Bone marrow (tissue), 2 donors: ENCODE results near the gene CDK11B.
"Not testable (repeated sequence)": the region's sequence is repeated elsewhere in the genome, so short reads cannot be mapped to it uniquely, and the experiment has no call there.

Source experiments
- DNase-seq, 2 donors: peaks; one replicate each; lab custom pipeline; 2025; lab: John Stamatoyannopoulos, UW

The CDK11B gene

DNA sequence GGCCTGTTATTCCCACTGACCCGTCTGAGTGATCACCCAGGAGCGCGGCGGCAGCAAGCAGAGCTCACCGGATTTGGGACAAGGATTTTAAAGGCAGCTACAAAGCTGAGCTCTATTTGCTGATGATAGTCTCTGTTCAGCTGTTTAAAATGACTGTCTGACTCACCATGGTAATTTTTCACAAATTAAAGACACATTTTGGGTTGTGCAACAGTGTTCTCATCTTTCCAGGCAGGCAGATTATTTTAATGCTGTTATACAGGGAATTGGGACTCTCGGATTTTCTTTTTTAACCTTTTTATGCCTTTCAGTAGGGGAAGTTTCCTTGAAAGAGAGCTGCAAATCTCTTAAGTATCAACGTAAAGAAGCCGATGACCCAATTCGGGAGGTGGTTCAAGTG is 3.6 kb upstream of the CDK11B start:
- DNase-seq, result not testable (repeated sequence)

DNA sequence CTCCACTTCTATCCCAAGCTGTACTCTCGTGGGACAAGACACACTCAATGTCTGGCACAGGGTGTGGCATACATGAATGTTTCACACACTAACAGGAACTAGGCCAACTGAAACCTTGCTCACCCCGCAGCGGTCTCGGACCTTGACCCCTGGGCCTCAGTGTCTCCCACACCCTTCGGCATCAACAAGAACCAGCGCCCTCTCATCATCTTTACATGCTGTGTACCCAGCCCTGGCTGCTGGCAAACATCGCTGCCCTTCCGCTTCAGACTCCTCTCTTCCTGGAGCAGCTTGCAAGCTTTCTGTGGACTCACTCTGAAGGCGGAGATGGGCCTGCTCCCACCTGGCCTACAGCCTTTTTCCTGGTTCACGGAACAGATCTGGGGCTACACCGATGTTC is 10.5 kb downstream of the CDK11B start:
- DNase-seq, result not testable (repeated sequence)

DNA sequence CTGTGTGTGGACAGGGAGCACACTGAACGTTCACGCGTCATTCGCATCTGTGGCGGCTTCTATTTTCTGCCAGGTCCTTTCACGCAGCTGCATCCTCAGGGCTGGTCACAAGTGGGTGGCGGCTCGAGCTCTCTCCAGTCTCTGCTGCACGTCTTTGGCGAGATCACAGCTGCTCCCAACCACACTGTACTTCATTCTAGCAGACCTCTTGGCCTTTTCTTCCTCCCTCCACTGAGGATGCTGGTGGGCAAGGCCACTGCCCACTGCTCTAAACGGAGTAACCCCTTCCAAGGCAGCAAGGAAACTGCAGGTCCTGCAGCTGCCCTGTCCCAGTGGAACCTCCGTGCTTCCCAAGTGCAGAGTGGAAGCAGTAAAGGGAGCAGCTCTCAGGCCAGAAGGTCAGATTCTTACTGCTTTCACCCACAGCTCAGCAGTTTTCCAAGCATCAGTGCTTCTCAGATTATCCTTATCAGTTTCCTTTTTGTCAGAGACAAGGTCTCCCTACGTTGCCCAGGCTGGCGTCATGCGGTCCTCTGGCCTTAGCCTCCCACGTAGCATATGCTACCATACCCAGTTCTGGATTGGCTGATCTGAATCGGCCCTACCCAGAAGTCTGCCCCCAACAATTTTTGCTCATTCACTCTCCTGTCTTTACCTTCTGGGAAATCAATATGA is 11.1 kb downstream of the CDK11B start:
- DNase-seq, result not testable (repeated sequence)

DNA sequence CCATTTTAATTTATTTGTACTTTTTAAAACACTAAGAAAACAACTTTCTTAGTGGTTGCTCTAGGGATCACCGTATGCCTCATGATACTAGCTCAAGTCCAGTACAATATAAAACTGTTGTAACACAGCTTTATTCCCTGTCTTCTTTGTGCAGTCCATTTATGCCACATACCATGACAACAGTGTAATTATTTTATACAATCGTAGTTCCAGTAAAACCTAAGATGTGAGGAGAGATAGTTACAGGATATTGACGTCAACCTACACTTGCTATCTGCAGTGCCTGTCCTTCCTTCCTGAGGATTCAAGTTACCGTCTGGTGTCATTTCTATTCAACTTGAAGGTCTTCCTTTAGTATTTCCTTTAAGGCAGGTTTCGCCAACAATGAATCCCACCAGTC is 12.5 kb downstream of the CDK11B start:
- not testable (repeated sequence) for DNase-seq

DNA sequence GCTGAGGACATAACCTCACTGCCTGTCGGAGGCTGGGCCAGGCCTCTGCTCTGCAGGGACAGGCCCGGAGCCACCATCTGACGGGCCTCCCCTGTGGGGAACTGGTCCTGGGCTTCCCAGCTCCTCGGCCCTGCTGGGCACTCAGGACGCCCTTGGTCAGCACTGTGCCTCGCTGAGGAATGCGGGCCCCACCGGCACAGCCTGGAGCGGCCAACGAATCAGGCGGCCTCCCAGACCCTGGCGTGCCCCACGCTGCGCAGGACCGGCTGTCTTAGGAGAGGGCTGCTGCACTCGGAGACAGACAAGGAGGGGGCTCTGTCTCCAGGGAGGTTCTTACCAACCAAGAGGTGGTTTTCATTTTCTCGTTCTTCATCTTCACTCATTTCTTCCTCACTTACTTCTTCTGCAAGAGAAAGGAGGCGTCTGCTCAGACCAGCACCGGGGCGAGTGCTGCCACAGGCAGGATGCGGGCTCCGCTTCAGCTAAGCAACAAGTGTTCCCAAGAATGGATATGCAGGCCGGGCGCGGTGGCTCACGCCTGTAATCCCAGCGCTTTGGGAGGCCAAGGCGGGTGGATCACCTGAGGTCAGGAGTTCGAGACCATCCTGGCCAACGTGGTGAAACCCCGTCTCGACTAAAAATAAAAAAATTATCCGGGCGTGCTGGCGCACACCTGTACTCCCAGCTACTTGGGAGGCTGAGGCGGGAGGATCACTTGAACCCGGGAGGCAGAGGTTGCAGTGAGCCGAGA is 17.9 kb downstream of the CDK11B start:
- not testable (repeated sequence) for DNase-seq

DNA sequence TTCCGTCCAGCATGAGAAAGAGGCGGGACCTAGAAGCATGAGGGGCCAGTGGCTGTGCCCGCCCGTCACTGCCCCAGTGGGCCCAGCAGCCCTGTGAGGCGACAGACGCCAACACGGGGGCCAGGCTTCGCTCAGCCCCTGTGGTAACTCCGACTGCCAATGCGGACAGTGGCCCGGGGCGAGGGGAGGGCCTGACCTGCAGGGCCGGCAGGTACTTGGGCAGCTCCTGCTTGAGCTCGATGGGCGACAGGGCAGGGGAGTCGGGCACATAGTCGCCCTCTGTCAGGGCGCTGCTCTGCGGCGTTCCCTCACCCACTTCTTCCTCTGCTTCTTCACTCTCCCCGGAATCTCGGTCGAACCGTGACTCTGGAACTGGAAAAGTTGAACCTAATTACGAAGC is 18.7 kb downstream of the CDK11B start:
- not testable (repeated sequence) for DNase-seq

DNA sequence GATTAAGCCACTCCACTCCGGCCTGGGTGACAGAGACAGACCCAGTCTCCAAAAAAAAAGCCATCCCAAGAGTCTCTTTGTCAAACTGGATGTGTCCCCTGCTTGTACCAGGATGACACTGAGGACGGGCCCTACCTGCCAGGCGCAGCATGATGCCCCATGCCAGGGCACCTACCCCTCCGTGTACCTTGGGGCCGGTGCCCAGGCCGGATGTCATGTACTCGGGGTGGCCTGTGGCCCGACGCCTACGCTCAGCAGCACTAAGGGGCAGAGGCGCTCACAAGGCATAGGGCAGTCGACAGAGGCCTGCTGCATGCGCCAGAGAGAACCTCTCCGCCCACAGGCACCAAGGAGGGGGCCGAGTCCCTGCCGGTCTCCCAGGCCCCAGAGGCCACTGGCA is 19.4 kb downstream of the CDK11B start:
- not testable (repeated sequence) for DNase-seq

DNA sequence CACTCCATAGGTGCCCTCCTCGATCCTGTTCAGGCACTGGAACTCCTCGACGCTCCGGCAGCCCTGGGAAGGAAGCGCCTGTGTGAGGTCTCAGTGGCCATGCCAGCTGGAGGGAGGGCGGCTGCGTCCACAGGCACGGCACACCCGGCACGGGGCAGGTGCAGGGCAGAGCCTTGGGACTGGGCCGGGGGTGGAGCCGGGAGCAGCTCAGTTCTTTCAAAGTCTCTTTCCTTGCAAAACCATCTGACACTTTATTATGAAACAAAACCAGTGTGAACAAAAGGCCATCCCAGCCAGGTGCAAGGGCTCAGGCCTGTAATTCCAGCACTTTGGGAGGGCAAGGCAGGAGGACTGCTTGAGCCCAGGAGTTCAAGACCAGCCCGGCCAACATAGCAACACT is 20.3 kb downstream of the CDK11B start:
- not testable (repeated sequence) for DNase-seq

DNA sequence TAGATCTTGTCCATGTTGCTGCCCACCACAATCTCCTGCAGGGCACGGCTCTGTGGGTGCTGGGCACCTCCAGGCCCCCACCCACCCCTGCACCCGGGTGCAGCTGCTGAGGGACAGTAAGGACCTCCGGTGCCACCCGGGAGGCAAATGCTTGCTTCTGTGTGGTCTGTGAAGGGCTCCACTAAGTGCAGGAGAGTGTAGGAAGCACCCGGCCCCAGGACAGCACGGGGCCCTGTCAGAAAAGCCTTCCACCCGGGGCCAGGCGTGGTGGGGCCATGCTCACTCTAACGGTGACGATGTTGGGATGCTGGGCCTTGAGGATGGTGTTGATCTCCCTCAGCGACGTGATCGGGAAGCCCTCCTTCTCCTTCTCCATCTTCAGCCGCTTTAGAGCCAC is 21.3 kb downstream of the CDK11B start:
- not testable (repeated sequence) for DNase-seq

DNA sequence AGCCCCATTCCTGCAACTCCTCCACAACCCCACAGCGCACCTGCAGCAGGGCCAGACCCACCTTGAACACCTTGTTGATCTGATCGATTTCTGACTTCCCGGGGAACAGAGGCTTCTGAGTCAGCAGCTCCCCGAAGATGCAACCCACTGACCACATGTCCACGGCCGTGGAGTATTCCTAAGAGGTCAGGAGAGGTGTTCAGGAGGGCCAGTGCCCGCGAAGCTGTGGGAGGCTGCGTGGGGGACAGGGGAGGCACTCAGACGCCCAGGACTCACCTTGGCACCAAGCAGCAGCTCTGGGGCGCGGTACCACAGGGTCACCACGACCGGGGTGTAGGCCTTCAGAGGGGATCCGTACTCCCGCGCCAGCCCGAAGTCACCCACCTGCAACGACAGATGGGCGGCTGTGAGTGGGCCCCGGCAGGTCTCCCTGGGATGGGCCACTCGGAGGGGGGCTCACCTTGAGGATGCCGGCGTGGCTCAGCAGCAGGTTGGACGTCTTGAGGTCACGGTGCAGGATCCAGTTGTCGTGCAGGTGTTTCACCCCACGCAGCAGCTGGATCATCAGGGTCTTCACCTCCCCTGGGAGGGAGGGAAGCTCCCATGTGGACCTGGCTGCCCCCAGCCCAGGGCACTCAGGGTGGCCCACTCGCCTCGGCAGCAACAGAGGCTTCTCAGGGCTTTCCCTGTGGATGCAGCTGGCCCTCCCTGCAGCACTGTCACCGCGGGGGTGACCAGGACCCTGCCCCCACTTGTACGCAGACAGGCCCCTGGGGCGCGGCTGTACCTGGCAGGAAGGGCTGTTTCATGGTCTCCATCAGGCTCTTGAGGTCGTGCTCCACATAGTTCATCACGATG is 22.0 kb downstream of the CDK11B start:
- not testable (repeated sequence) for DNase-seq

DNA sequence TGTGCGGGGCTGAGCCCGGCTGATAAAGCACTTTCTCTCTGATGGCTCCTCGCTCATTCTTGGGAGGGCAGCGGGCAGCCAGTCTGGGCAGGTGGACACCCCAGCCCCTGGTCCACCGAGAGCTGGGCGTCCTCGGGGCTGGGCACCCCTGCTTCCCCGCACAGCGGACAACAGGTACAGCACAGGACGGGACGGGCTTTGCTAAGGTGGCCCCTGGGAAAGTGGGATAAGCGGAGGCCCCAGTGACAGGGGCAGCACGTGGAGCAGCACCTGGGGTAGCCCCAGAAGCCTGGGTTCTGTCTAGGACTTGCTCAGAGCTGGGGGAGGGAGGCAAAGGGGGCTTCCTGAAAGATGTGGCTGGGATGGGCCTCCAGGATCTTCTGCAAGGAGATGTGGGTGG is 24.2 kb downstream of the CDK11B start:
- not testable (repeated sequence) for DNase-seq

DNA sequence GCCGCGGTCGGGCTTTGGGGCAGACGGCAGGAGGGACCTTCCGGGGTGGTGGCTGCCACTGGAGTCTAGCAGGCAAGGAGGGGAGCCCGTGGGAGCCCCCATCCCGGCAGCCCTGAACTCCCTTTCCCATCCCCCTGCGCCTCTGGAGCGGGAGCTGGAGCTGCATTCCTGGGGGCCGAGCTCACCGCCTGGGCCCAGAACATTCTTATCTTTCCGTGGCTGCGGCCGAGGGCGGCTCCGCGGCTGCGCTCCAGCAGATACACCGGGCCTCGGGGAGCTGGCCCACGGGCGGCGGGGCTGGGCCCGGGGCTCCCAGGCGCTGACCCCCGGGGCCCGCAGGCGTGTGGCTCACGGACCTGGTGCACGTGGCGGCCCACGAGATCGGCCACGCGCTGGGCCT is 25.4 kb downstream of the CDK11B start:
- DNase-seq, result not testable (repeated sequence)

DNA sequence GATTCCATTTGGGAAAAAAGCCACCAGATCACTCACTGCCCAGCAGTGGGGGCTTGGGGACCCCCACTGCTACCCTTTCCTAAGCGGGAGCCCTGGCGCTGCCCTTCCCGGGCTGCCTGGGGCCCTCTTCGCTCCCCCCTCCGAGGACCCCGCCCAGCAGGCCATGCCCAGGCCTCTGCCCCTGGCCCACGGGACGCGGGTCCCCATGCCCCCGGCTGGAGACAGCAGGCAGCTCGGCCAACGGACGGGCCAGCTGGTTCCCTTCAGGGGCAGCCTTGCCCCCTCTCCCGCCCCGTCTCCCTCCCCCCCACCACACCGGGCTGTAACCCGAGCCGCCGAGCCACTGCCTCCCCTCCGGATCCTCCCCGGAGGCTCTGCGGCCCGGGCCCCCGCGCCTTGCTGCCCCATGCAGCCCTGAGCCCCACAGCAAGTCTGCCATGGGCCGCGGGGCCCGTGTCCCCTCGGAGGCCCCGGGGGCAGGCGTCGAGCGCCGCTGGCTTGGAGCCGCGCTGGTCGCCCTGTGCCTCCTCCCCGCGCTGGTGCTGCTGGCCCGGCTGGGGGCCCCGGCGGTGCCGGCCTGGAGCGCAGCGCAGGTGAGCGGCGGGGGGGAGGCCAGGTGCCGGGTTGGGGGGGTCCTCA is 26.9 kb downstream of the CDK11B start, which contains the start of gene MMP23B:
Gene MMP23B, plus strand, starts transcription at position 392 of the 639 bp plus-strand sequence. Its CDS starts 46 bp downstream, at position 438.
- DNase-seq, result no peak

DNA sequence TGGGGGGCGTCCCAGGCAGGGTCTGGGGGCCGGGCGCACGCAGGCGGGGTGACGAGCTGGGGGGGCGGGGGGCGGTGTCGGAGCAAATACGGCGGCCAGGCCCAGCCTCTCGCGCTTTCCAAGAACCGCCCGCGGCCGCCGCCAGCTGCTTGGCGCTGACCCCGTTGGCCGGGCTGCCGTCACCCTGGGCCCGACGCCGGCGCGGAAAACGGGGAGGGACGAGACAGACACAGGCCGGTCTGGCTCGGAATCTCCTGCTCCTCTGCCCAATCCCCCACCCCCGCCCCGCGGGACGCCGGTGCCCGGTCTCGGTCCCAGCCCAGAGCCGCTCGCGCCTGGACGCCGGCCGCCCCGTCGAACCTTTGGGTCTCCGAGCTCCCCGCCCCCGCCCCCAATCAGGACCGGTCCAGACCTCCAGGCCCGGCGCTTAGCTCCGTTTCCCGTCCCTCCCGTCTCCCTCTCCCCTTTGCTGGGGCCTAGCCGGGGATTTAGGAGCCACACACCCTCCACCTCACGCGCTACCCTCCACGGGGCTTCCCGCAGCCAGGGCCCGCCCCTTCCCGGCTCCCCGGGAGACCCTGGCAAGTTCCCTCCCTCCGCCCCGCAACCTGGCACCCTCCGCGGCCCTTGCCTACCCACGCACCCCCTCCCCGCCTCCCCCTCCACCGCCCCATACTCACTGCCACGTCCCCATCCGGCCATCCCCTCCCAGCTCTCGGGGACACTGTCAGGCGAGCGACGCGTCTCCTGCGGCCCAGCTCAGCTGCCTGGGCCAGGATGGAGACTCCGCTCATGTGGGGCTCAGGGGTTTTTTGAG is 27.6 kb downstream of the CDK11B start:
- no peak for DNase-seq

DNA sequence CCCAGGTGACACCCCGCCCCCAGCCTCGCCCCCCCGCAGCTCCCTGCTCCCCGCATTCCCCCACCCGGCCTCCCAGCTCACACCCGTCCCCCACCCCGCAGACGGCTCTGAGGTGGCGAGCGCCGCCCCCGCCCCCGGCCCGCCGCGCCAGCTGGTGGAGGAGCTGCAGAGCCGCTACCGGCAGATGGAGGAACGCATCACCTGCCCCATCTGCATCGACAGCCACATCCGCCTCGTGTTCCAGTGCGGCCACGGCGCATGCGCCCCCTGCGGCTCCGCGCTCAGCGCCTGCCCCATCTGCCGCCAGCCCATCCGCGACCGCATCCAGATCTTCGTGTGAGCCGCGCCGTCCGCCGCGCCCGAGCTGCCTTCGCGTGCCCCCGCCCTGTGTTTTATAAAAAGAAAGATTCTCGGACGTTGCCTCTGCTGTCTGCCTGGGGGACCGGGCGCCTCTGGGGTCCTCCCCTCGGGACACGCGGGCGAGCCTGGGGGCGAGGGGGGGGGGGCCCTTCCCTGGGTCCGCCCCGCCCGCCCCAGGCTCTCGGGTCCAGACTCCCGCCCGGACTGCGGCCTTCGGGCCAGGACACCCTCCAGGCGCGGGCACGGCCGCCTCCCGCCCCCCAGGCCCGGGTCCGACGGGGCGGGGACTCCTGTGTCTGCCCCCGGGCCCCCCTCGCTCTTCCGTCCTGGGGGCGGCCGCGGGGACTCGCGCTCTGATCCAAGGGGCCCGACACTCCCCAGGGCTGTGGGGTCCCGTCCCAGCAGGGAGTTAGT is 28.4 kb downstream of the CDK11B start:
- DNase-seq, result peak; percentile 18 to 65

DNA sequence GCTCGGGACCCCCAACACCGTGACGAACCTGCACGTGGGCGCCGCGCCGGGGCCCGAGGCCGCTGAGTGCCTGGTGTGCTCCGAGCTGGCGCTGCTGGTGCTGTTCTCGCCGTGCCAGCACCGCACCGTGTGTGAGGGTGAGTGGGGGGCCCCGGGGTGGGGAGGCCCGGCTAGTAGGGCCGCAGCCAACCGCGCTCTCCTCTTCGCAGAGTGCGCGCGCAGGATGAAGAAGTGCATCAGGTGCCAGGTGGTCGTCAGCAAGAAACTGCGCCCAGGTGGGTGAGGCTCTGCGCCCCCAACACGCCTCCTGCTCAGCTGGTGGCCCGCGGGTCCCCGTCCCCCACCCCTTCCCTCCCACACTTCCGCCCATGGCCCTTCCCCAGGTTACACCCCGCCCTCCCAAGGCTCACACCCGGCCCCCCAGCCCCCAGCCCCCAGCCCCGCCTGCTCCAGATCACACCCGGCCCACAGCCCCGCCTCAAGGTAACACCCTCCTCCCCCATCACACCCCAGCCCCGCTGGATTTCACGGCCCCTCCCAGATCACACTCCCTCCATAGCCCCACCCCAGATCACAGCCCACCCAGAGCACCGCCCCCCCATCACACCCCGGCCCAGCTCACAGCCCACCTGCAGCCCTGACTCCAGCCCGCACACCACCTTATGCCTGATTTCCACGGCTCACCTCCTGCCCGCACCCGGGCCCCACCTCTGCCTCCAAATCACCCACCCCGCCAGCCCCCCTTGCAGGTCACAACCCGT is 29.2 kb downstream of the CDK11B start:
- no peak for DNase-seq

DNA sequence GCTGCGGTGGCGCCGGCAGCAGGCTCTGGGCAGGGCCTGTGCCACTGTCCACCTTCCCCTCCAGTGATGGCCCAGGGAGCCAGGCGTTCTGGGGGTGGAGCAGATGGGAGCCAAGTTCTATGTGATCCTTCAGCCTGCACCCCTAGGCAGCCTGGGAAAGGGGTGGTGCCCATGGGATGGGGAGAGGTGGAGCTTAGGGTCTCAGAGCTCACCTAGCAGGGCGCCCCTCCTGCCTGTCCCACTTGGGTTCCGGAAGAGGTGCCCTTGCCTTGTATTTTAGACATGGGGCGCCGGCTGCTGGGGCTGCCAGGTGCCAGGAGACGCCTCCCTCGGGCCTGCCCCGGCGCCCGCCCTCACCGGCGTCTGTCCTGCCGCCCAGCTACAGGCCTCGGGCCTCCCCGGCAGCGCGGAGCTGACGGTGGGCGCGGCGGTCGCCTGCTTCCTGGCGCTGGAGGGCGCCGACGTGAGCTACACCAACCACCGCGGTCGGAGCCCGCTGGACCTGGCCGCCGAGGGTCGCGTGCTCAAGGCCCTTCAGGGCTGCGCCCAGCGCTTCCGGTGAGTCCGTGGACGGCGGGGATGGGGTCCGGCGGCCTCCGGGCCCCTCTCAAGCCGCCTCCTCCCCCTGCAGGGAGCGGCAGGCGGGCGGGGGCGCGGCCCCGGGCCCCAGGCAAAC is 29.9 kb downstream of the CDK11B start:
- no peak for DNase-seq

DNA sequence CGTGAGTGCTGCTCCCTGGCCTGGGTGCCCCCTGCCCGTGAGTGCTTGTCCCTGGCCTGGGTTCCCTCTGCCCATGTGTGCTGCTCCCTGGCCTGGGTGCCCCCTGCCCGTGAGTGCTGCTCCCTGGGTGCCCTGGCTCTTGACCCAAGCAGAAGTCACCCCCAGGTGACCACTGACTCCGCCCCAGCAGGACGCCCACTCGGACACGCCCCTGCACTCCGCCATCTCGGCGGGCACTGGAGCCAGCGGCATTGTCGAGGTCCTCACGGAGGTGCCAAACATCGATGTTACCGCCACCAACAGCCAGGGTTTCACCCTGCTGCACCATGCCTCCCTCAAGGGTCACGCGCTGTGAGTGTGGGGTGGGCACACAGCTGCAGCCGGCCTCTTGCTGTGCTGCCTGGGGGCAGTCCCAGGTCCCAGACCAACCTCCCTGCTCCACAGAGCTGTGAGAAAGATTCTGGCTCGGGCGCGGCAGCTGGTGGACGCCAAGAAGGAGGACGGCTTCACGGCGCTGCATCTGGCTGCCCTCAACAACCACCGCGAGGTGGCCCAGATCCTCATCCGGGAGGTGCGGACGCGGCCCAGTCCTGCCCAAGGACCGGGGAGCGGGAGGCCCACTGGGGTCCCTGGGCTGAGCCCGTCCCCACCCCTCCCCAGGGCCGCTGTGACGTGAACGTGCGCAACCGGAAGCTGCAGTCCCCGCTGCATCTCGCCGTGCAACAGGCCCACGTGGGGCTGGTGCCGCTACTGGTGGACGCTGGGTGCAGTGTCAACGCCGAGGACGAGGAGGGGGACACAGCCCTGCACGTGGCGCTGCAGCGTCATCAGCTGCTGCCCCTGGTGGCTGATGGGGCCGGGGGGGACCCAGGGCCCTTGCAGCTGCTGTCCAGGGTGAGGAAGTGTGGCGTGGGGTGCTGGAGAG is 30.7 kb downstream of the CDK11B start:
- DNase-seq, result no peak
